Prostate gland (tissue), 2 donors: ENCODE results near the gene ABHD17A.

Experiments
- CTCF ChIP-seq, 4 experiments: fragments of 200-600 bp in 2 of 4; fragments of 450-650 bp in 2 of 4; sonication (generic) in 2 of 4; IDR thresholded peaks; 1 replicate in 3 of 4; 2 replicates in 1 of 4; pipeline ENCODE4 v1.5.1; 2016 to 2019; ENCODE audit warnings: antibody characterized with exemption in 4 of 4, mild to moderate bottlenecking in 2 of 4, moderate library complexity in 2 of 4
- POLR2A ChIP-seq: fragments of 450-650 bp; IDR thresholded peaks from one replicate; pipeline ENCODE4 v1.6.1; 2016; ENCODE audit warnings: antibody characterized with exemption, mild to moderate bottlenecking
- POLR2AphosphoS5 ChIP-seq: sonication (generic); formaldehyde crosslinking; IDR thresholded peaks from one replicate; pipeline ENCODE4 v1.6.1; 2017; ENCODE audit warnings: antibody characterized with exemption

- TF ChIP-seq CTCF (IDR thresholded peaks at IDR 0.05) (no peak), POLR2A (no peak), POLR2AphosphoS5 (no peak)
Observed at GRCh38 chr19:1906985-1907562, 21.8 kb upstream of the ABHD17A start.
